Measurements from ENCODE around the gene SLC45A1. TPM values are rescaled to one million over a fixed set of nuclear protein-coding genes. Genes with fewer than 3 reads are reported as not detected.

SLC45A1 gene
- total RNA-seq, 2 experiments from 2014 or later: 0.16 to 0.56 TPM

GRCh38 chr1:8351693-8352470, 34.0 kb downstream of the SLC45A1 start:
- CTCF ChIA-PET: interaction anchor here (0.7 to 8.0 kb wide), 6 partner anchors 15 to 376 kb away, joined by 3 to 120 read pairs (median 4); no protein-coding TSS in a partner anchor
- peaks cover 1% of the 10 kb centered on the region for H3K27me3 Mint-ChIP-seq
- intact Hi-C loops (cut with micrococcal nuclease): no loop called here
- DNase-seq (peak; percentile 31), ATAC-seq (peak; percentile 66)
- POLR2A ChIA-PET: interaction anchor here (0.7 kb wide), 1 partner anchor 211 kb away, joined by 3 read pairs; no protein-coding TSS in a partner anchor
- peak; percentile 65 for TF ChIP-seq CTCF (IDR thresholded peaks at IDR 0.05)
- H3K27ac Mint-ChIP-seq: no peak overlapping the region
- H3K4me3 Mint-ChIP-seq: no peak overlapping the region
- H3K4me1 Mint-ChIP-seq (ENCODE audit: low read depth): no peaks in the 10 kb centered on the region
- no peaks in the 10 kb centered on the region for H3K36me3 Mint-ChIP-seq (ENCODE audit: low read depth)
- H3K9me3 Mint-ChIP-seq: no peaks in the 10 kb centered on the region

DNA sequence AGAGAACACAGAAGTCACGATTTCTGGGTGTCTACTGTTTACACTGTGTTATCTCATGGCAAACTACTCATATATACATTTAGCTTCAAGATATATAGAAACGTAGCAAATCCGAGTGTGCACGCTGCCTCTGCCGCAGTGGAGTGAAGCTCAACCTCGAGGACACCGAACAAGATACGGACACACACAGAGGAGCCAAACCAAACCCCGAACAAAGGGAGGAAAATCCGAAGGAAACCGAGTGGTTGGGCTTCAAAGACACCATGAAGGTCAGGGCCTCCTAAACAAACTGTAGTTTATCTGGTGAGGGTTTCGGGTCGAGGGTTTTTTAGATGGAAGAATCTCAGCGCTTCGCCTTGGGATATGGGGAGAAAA, 34.5 kb downstream of the SLC45A1 start:
- no peak for ATAC-seq

DNA sequence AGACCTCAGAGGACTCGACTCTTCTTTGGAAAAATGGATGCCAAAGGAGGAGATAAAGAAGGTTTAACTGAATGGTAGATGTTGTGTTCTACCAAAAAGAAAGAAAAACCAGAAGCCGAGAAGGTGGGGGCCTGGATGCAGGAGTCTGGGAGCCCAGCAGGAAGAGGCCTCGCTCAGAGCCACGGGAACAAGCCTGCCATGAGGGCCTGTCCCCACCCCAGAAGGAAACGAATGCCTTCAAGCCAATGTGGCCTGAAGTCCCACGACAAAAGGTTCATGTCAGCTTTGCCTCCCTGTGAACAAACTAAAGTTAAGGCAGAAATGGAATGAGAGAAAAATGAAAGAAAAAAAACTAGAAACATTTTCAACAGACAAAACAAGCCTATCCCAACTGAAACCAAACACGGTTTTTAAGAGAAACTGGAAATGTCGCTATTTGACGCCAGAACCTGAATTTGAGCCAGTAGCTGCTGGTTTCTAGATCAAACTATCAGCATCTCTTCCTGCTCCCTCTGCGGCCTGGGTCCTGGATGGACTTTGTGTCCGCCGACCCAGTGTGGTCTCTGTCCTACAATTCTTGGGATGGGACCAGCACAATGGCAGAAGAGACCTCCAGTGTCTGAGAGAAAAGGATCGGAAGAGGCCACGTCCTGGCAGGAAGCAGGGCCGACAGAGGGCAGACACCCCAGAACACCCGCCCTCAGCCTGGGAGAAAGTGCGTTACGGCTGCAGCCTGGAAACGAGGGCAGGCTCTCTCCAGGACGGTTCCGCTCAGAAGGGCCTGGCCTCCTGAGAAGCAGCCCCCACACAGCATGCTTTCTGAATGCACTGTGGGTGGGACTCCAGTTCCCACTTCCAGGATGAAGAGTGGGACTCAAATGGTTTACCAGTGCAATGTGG, 35.2 kb downstream of the SLC45A1 start:
- H3K36me3 Mint-ChIP-seq (ENCODE audit: low read depth): peaks cover 3% of the 10 kb centered on the region
- no peak for ATAC-seq
- H3K4me1 Mint-ChIP-seq (ENCODE audit: low read depth): no peaks in the 10 kb centered on the region

More for the DNA sequence above, 34.5 kb downstream of the SLC45A1 start:
- H3K27me3 Mint-ChIP-seq: peaks cover 1% of the 10 kb centered on the region
- DNase-seq: no peak
- ChIA-PET CTCF (interaction anchor here (0.6 to 8.0 kb wide), 5 partner anchors 14 to 337 kb away, joined by 3 to 120 read pairs (median 4); no protein-coding TSS in a partner anchor), POLR2A (no interaction called here)
- no peak for TF ChIP-seq CTCF (IDR thresholded peaks at IDR 0.05)
- no peak overlapping the region for H3K4me3 Mint-ChIP-seq
- intact Hi-C loops (cut with micrococcal nuclease): no loop called here
- peak overlapping the region; percentile 18 for H3K27ac Mint-ChIP-seq
- no peaks in the 10 kb centered on the region for H3K9me3 Mint-ChIP-seq
- H3K4me1 Mint-ChIP-seq (ENCODE audit: low read depth): no peaks in the 10 kb centered on the region
- no peaks in the 10 kb centered on the region for H3K36me3 Mint-ChIP-seq (ENCODE audit: low read depth)

DNA sequence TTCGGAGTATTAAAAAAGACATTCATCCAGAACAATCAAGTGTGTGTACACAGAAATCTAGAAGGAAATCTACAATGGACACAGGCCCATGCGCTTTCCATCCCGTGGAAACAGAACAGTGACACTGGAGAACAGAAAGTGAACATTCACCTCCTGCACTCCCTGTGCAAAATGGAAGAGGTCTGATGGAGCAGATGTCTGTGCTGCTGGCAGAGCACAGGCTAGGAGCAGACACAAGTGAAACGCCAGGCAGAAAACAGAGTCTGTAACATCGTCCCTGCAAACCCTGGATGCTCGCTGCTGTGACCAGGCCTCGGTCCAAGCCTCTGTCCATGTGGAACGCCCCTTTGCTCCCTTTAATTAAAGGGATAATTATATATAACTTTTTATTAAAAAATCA, 36.1 kb downstream of the SLC45A1 start:
- CTCF ChIA-PET: interaction anchor here (1.4 kb wide), 2 partner anchors 337 to 339 kb away, joined by 3 to 5 read pairs; no protein-coding TSS in a partner anchor
- TF ChIP-seq CTCF (IDR thresholded peaks at IDR 0.05): no peak
- ATAC-seq (no peak), DNase-seq (no peak)
- Mint-ChIP-seq H3K36me3 (ENCODE audit: low read depth) (peaks cover 7% of the 10 kb centered on the region), H3K4me3 (no peak overlapping the region), H3K27me3 (no peaks in the 10 kb centered on the region), H3K4me1 (ENCODE audit: low read depth) (no peaks in the 10 kb centered on the region), H3K27ac (no peak overlapping the region), H3K9me3 (no peaks in the 10 kb centered on the region)
- intact Hi-C loops (cut with micrococcal nuclease): no loop called here
- POLR2A ChIA-PET: no interaction called here

More for the DNA sequence above, 35.2 kb downstream of the SLC45A1 start:
- H3K27me3 Mint-ChIP-seq: peaks cover 1% of the 10 kb centered on the region
- no peaks in the 10 kb centered on the region for H3K9me3 Mint-ChIP-seq
- peak overlapping the region; percentile 18 for H3K27ac Mint-ChIP-seq
- CTCF ChIA-PET: interaction anchor here (0.6 to 8.0 kb wide), 3 partner anchors 24 to 338 kb away, joined by 3 to 120 read pairs (median 5); no protein-coding TSS in a partner anchor
- DNase-seq: no peak
- intact Hi-C loops (cut with micrococcal nuclease): no loop called here
- H3K4me3 Mint-ChIP-seq: no peak overlapping the region
- POLR2A ChIA-PET: no interaction called here
- no peak for TF ChIP-seq CTCF (IDR thresholded peaks at IDR 0.05)

Data from activated CD8-positive, alpha-beta T cell treated with anti-CD3 and anti-CD28 coated beads for 36 hours (primary cell).